Endothelial cell (in vitro differentiated cells): Measurements from ENCODE around the gene PEX5. TPM values are rescaled to one million over a fixed set of nuclear protein-coding genes. Genes with fewer than 3 reads are reported as not detected.

Experiments used
- DNase-seq: peaks from one replicate; pipeline ENCODE4 v3.0.0; 2021; ENCODE audit warnings: low spot score
- H3K27ac Mint-ChIP-seq: one replicate; pipeline ENCODE4 v1.8.0; 2021; ENCODE audit warnings: mixed read lengths, inconsistent platforms; ENCODE audit not compliant: unreplicated experiment
- H3K27me3 Mint-ChIP-seq: one replicate; pipeline ENCODE4 v1.8.0; 2021; ENCODE audit warnings: mild to moderate bottlenecking, moderate library complexity, mixed read lengths, inconsistent platforms; ENCODE audit not compliant: unreplicated experiment
- H3K36me3 Mint-ChIP-seq: one replicate; pipeline ENCODE4 v1.8.0; 2021; ENCODE audit warnings: mild to moderate bottlenecking, low read depth, mixed read lengths, inconsistent platforms; ENCODE audit not compliant: unreplicated experiment
- H3K4me1 Mint-ChIP-seq: one replicate; pipeline ENCODE4 v1.8.0; 2021; ENCODE audit warnings: mild to moderate bottlenecking, mixed read lengths, inconsistent platforms; ENCODE audit not compliant: unreplicated experiment
- H3K4me3 Mint-ChIP-seq: one replicate; pipeline ENCODE4 v1.8.0; 2021; ENCODE audit warnings: mild to moderate bottlenecking, mixed read lengths, inconsistent platforms; ENCODE audit not compliant: unreplicated experiment
- H3K9me3 Mint-ChIP-seq: one replicate; pipeline ENCODE4 v1.8.0; 2021; ENCODE audit warnings: mixed read lengths, inconsistent platforms; ENCODE audit not compliant: unreplicated experiment
- total RNA-seq: library from RNA; stranded (reverse); fragmentation: NEBNext Ultra II Directional; extraction: Animal tissue kit (Norgen Biotek cat#: 25700); gene quantifications from one replicate; pipeline ENCODE4 v1.2.1, GENCODE V29; 2021; ENCODE audit not compliant: unreplicated experiment
- TF ChIP-seq, protein P1 (sequence below): fragments of 200-600 bp; sonication (generic); IDR thresholded peaks from one replicate; pipeline ENCODE4 v1.5.0; 2021; ENCODE audit warnings: antibody characterized with exemption; ENCODE audit not compliant: unreplicated experiment

Gene PEX5
- total RNA-seq, 1 donor from 2014 or later: 22.2 TPM

DNA sequence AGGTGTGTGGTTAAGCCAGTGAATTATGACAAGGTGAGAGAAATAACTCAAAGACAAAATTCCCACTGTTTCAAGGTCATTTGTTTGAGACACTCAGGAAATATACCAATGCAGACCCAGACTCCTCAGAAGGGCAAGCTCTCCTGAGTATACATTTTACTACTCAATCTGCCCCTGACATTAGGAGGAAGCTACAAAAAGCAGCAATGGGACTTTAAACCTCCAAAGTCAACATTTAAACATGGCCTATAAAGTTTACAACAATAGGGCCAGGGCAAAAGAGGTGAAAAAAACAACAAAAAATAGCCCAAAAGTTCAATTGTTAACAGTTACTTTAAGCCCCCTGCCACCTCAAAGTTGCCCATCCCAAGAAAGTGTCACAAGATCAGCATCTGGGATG lies 19.5 kb upstream of the PEX5 start:
- TF ChIP-seq, protein P1, sequence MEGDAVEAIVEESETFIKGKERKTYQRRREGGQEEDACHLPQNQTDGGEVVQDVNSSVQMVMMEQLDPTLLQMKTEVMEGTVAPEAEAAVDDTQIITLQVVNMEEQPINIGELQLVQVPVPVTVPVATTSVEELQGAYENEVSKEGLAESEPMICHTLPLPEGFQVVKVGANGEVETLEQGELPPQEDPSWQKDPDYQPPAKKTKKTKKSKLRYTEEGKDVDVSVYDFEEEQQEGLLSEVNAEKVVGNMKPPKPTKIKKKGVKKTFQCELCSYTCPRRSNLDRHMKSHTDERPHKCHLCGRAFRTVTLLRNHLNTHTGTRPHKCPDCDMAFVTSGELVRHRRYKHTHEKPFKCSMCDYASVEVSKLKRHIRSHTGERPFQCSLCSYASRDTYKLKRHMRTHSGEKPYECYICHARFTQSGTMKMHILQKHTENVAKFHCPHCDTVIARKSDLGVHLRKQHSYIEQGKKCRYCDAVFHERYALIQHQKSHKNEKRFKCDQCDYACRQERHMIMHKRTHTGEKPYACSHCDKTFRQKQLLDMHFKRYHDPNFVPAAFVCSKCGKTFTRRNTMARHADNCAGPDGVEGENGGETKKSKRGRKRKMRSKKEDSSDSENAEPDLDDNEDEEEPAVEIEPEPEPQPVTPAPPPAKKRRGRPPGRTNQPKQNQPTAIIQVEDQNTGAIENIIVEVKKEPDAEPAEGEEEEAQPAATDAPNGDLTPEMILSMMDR: no peak
- Mint-ChIP-seq H3K27me3 (peaks cover 4% of the 10 kb centered on the region), H3K4me1 (no peaks in the 10 kb centered on the region), H3K9me3 (peaks cover 5% of the 10 kb centered on the region), H3K27ac (no peak overlapping the region), H3K4me3 (no peak overlapping the region), H3K36me3 (peaks cover 22% of the 10 kb centered on the region)
- no peak for DNase-seq

DNA sequence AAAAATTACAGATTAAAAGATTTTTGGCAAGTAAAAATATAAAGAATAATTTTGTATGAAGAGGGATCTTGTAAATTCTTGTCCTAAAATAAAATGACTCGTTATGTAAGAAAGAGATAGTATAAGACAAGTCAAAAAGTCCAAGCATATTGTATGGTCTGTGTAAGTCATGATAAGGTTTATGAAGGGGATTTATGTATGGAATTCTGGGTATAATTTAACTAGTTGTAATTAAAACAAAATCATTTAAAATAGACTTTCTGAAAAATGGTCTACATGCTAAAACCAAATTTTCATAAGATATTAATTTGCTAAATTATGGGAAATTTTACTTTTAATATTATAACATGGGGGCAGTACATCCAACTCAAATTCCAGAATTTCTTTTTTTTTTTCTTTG lies 17.6 kb upstream of the PEX5 start:
- TF ChIP-seq, protein P1: no peak
- Mint-ChIP-seq H3K4me3 (no peak overlapping the region), H3K27me3 (peaks cover 4% of the 10 kb centered on the region), H3K4me1 (no peaks in the 10 kb centered on the region), H3K36me3 (peaks cover 15% of the 10 kb centered on the region), H3K27ac (no peak overlapping the region), H3K9me3 (peaks cover under 1% of the 10 kb centered on the region)
- DNase-seq: no peak

DNA sequence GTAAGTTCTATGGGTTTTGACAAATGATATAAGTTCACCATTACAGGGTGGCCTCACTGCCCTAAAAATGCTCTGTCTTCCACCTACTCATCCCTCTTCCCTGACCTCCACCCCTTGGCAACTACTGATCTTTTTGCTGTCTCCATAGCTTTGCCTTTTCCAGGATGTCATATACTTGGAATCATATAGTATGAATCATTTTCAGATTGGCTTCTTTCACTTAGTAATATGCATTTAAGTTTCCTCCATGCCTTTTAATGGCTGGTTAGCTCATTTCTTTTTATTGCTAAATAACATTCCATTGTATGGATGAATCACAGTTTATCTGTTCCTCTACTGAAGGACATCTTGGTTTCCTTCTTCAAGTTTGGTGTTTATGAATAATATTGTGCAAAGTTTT lies 14.0 kb upstream of the PEX5 start:
- H3K36me3 Mint-ChIP-seq: peaks cover 2% of the 10 kb centered on the region
- TF ChIP-seq, protein P1: no peak
- H3K4me3 Mint-ChIP-seq: no peak overlapping the region
- no peak overlapping the region for H3K27ac Mint-ChIP-seq
- DNase-seq: no peak
- H3K27me3 Mint-ChIP-seq: peaks cover 4% of the 10 kb centered on the region
- H3K9me3 Mint-ChIP-seq: no peaks in the 10 kb centered on the region
- H3K4me1 Mint-ChIP-seq: peaks cover 5% of the 10 kb centered on the region

DNA sequence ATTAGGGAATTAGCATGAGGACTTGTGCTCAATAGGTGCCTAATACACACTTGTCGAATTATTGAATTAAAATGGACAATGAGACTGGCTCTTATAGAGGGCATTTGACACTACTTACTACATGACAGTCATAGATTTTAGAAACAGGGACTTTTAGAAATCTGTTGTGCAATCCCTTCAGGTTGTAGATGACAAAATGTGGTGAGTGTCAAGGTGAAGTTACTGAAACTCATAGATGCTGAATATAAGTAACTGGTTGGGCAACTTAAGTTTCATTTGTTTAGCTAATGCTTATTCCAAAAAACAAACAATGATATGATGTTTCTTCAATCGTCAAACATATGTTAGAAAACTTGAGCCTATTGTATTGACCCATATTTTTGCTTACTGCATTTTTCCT lies 12.9 kb upstream of the PEX5 start:
- TF ChIP-seq, protein P1: no peak
- peaks cover 6% of the 10 kb centered on the region for H3K27me3 Mint-ChIP-seq
- no peak overlapping the region for H3K4me3 Mint-ChIP-seq
- no peaks in the 10 kb centered on the region for H3K9me3 Mint-ChIP-seq
- H3K36me3 Mint-ChIP-seq: no peaks in the 10 kb centered on the region
- H3K4me1 Mint-ChIP-seq: peaks cover 5% of the 10 kb centered on the region
- no peak for DNase-seq
- no peak overlapping the region for H3K27ac Mint-ChIP-seq

DNA sequence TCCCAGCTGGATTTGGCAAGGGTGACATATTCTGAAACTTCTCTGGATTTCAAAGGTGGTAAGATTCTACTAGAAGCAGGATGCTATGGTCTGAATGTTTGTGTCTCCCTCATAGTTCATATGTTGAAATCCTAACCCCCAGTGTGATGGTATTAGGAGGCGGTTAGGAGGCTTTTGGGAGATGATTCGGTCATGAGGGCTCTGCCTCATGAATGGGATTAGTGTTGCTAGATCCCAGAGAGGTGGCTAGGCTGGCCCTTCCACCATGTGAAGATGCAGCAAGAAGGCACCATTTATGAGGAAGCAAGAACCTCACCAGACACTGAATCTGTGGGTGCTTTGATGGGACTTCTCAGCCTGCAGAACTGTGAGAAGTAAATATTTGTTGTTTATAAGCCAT lies 11.0 kb upstream of the PEX5 start:
- Mint-ChIP-seq H3K36me3 (no peaks in the 10 kb centered on the region), H3K27me3 (peaks cover 2% of the 10 kb centered on the region), H3K4me1 (peaks cover 5% of the 10 kb centered on the region), H3K9me3 (no peaks in the 10 kb centered on the region), H3K4me3 (no peak overlapping the region), H3K27ac (no peak overlapping the region)
- DNase-seq: no peak
- TF ChIP-seq, protein P1: no peak
